Stimulated activated CD4-positive, alpha-beta T cell treated with anti-CD3 and anti-CD28 coated beads, Interleukin-2, amount 100 ng/mL, for 4 hours (primary cell): Measurements from ENCODE around the gene AQP9.
"Not testable (repeated sequence)": the region's sequence is repeated elsewhere in the genome, so short reads cannot be mapped to it uniquely, and the experiment has no call there.

ENCODE experiments used
- DNase-seq: peaks from one replicate; pipeline ENCODE4 v3.0.0-alpha.2; 2020; ENCODE audit warnings: low read depth

AQP9 gene

DNA sequence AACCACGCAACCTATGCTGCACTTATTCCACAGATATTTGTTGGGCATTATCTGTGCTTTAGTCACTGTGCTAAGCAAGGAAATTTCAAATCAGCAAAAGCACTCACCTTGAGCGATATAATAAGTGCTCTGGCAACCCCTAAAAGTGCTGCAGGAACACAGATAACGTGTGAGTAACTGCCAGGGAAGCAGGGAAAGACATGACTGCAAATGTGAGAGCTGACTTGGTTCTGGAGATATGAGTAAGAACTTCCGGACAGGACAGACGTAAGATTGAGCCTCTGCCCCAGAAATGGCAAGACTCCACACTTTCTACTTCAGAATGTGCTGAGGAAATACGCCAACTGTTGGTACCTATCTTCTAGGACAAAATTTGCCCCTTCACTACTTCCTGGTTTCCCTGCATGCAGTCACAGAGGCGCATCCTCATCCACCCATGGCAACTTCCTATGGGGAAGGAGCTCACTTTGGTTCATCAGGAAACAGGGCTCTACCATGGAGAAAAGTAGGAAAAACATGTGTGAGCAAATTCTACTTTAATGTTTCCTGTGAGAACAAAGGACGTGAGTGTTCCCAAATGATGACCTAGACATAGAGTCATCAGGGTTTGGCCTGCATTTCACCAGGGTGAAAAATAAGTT lies 41.7 kb downstream of the AQP9 start:
- no peak for DNase-seq

DNA sequence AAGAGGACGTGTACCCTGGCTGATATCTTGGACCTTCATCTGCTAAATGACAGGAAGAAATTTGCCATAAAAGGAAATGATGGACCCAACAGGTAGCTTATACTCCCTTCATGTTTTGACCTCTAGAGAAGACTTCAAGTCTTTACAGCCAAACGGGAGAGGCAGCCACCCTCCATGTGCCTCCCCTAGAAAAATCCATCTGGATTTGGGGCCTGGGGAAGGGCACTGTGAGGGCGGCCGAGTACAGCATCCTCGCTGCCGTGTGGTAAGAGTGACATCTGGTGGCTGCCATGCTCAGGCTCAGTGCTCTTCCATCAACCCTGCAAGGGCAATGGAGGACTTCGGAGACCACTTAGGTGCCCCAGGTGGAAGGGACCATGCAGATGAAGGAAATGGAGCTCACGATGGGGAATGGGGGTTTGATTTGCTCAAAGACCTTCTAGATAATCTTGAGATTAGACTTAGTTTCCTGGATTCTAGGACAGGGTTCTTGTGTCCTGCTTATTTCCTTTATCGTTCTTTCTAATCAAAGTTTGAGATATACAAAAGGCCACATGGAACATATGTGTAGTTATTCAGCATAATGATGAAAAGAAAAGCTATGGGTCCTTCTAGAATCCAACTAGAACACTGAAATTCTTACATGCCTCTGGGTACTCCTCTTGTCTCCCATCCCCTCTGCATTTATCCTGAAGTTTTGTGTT lies 44.4 kb downstream of the AQP9 start:
- DNase-seq, result no peak

DNA sequence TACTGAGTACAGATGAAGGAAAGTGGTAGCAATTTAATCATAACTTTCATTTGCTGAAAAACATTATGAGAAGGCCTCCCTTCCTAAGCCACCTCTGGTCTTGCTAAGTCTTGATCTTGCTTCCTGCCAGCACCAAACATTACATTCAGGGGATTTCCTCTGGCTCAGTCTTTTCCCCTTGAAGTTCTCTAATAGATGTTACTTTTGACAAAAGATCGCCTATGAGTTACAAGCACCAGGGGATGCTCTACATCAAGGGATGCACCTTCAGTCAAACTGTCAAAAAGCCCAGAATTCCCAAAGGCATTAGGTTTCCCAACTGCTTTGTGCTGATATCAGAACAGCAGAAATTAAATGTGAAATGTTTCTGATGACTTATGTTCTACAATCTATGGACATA lies 47.3 kb downstream of the AQP9 start:
- no peak for DNase-seq

- DNase-seq, result no peak
Measured at GRCh38 chr15:58189148-58189811, 51.1 kb downstream of the AQP9 start.

DNA sequence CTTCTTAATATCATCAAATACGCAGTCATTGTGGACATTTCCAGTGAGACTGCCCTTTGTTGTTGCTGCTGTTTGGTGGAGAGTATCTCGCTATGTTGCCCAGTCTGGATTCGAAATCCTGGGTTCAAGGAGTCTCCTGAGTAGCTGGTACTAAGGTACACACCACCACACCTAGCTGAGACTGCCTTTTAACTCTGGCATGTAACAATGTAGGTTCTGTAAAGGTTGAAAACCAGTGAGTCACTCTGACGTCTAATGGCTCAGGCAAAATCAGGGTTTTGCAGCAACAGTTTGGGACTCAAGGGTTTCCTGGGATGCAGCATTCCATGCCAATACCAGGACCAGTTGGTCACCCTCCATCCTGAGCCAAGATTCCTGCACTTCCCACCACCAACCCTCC lies 52.2 kb downstream of the AQP9 start:
- DNase-seq, result no peak

GRCh38 chr15:58193636-58194035 lies 55.5 kb downstream of the AQP9 start:
- not testable (repeated sequence) for DNase-seq

- DNase-seq, result no peak
Measured at GRCh38 chr15:58200739-58201138, 62.6 kb downstream of the AQP9 start.

DNA sequence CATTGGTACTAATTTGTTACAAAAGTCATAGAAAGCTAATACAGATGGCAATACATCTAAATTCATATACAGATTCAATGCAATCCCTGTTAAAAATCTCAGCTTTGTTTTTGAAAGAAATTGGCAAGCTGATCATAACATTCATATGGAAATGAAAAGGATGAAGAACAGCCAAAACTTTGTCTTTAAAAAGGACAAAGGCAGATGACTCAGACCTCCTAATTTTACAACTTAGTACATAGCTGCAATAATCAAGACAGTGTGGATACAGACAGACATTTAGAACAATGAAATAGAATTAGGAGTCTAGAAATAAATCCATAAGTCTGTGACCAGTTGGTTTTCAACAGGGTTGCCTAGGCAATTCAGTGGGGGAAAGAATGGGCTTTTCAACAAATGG lies 63.3 kb downstream of the AQP9 start:
- DNase-seq, result no peak

DNA sequence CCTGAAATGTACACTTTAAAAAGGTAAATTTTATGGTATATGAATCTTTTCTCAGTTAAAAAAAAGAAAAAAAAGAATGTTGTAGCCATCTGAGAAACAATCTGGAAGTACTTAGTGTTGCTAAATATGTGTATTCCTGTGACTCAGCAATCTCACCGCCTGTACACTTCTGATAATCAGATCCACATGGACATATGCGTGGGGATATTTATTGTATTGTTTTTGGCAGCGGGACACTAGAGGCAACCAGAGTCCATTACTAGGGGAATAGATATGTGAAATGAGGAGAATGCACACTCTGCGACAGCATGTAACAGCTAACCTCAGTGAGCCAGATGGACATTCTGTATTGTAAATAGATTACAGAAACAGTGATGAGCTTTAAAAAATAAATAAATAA lies 65.4 kb downstream of the AQP9 start:
- DNase-seq, result no peak

DNA sequence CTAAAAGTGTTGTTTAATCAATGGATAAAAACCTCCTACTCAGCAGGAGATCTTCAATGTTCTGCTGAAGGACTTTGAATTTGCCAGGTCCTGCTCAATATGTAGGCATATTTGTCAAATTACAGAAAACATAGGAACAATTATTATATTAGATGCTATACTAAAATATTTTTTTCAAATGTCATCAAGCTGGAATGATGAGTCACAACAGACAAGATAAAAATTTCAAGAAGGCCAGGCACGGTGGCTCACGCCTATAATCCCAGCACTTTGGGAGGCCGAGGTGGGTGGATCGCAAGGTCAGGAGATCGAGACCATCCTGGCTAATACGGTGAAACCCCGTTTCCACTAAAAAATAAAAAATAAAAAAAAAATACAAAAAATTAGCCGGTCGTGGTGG lies 68.0 kb downstream of the AQP9 start:
- DNase-seq, result no peak

- DNase-seq, result not testable (repeated sequence)
Measured at GRCh38 chr15:58208217-58208616, 70.0 kb downstream of the AQP9 start.

- DNase-seq, result not testable (repeated sequence)
Measured at GRCh38 chr15:58209007-58209481, 70.9 kb downstream of the AQP9 start.

GRCh38 chr15:58210031-58210430 lies 71.8 kb downstream of the AQP9 start:
- DNase-seq, result not testable (repeated sequence)

GRCh38 chr15:58212909-58213526 lies 74.8 kb downstream of the AQP9 start:
- DNase-seq, result no peak

DNA sequence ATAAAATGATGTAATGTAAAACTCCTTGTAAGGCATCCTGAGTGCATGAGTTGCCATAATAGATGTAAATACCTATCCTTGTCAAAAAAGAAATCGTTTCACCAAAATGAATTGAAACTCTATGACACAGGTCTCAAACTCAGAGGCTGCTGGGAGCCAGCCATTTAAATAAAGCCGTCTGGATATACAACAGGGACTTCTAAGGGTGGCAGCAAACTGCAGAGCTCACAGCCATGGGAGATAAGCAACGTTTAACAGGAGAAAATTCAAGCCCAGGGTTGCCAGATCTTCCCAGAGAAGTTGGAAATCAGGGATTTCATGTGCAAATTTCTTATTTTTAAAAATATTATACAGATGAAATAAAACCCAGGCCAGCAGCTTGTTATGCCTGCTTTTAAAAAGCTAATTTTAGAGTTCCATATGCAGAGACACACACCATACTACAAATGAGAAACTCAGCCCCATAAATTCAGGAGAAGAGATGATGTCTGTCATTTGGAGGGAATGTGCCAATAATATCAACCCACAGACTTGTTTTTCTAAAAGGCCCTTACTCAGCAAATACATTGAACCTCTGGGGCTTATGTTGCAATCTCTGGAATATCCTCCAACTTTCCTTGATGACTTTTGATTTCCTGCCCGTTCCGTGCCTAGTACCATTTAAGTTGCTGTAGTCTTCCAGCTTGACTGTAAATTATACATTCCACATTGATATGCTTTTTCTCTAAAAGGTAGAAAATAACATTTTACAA lies 75.6 kb downstream of the AQP9 start:
- DNase-seq, result no peak

- DNase-seq, result no peak
Measured at GRCh38 chr15:58214591-58215340, 76.6 kb downstream of the AQP9 start.

DNA sequence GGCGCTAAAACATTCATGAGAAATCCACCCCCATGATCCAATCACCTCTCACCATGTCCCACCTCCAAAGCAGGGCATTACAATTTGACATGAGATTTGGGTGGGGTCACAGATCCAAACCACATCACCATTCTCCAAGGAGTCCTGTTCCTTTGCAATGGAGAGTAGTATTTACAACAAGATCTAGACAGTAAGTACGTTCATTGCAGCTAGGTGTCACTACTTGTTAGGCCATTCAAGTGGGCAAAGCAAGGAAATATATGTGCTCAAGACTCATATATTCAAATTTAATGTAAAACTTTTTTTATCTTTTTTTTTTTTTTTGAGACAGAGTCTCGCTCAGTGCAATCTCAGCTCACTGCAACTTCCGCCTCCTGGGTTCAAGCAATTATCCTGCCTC lies 79.3 kb downstream of the AQP9 start:
- DNase-seq, result no peak

DNA sequence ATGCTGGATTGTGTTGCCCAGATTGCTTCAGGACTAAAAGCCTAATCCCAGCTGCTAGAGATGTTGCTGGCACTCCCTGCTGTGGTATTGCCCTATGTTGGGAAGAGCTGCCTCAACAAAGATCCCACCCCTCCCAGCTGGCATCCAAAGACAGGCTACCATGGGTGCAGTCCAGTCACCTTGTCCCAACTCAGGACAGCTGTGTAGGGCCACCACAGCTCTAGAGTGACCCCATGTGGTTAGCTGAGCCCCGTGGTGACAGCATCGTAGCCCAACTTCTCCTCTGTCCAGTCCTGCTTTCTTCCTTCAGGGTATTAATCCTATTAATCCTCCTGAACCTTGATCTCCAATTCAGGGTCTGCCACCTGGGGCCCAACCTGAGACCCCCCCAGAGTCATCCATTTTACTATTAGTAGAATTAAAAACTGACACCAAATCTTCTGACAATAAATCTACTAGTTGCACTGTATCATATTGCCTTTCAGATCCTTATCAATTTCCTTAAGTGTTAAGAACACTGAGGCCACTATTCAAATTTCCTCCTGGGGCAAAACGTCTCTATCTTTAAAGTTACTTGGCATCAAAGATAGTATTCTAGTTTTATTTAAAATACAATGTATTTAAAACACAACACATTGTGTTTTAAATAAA lies 83.5 kb downstream of the AQP9 start:
- DNase-seq, result no peak

DNA sequence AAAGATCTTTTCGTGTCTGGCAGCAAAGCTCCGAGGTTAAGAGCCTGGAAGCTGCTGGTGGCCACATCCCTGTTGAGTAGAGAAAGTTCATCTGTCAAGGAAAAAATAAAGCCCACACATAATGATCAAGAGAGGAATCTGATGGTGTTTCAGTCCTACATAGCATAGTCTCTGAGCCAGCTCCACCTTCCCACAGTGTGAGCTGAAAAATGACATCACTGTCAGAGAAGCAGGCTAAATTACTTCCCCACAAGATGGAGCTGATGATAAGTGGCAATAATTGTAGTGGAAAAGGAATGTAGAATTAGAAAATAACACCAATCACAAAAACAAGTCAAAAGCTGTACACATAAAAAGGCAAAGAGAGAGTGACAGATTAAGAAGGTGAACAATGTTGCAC lies 84.5 kb downstream of the AQP9 start:
- DNase-seq, result no peak

DNA sequence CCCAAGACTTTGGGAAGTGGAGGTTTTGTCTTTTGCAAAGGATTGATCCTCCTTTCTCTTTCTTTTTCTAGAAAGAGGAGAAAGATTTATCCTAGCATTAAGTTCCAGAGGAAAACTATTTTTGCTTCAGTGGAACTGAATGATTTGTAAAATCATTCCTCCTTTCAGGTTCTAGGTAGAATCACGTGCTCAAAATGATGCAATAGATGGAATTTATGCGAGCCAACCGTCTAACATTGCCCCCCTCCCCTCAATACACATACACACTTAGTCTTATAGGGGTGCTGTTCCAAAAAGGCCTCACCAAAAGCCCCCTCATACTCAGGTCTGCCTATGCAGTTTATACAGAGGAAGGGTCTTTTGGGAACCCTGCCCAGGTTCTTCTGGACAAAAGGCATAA lies 85.3 kb downstream of the AQP9 start:
- DNase-seq, result no peak

DNA sequence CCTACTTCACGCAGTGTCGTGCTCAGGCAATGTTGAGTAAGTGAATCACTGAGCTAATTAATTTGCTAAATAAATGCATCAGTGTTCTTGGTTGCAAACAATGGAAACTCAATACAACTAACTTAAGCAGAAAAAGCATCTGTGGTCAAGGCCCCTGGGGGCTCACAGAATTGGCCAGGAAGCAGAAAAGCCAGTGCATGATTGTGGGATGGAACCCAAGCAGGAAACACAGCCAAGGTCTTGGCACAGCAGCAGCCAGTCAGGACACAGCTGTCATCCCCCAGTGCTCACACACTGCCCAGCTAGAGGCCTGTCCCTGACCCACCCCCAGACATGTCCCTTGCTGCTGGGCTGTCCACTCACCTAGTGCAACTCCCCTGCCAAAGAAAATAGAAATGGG lies 85.9 kb downstream of the AQP9 start:
- DNase-seq, result no peak
